ENCODE measurements around the gene SLC1A5. TPM values are rescaled to one million over a fixed set of nuclear protein-coding genes. Genes with fewer than 3 reads are reported as not detected.

Gene SLC1A5
- total and polyA plus RNA-seq, 2 experiments from 2014 or later: 103 to 272 TPM

DNA sequence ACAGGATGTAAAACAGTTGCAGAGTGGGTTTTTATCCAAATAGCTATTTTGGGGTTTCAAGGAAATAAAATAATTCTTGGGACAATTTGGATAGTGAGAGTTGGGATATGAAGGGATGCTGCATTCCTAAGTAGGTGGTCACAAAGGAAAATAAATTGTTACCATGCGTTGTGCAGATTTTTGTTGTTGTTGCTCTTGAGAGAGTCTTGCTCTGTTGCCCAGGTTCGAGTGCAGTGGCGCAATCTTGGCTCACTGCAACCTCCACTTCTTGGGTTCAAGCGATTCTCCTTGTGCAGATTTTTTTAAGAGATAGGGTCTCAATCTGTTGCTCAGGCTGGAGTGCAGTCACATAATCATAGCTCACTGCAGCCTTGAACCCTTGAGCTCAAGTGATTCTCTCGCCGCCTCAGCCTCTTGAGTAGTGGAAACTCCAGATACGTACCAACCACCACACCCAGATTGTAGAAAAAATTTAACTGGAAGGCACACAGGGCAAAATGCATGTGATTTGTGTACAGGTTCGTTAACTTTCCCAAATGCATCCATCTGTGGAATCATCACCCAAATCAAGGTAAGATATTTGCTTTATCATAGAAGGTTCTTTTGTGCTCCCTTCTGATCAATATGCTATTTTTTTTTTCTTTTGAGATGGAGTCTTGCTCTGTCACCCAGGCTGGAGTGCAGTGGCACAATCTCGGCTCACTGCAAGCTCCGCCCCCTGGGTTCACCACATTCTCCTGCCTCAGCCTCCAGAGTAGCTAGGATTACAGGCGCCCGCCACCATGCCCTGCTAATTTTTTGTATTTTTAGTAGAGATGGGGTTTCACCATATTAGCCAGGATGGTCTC is 16.0 kb downstream of the SLC1A5 start:
- no peaks in the 10 kb centered on the region; the same call in 2 of the 3 replicates for H3K4me1 Mint-ChIP-seq
- H3K27me3 Mint-ChIP-seq (ENCODE audit: insufficient read depth, low read depth, poor library complexity): peaks cover 11% of the 10 kb centered on the region
- peaks cover 51% of the 10 kb centered on the region for H3K36me3 Mint-ChIP-seq (ENCODE audit: low read depth)
- no peak for TF ChIP-seq NANOG (IDR thresholded peaks at IDR 0.05; ENCODE audit: borderline replicate concordance)
- no peak for TF ChIP-seq ZNF331 (CRISPR knock-in tag; IDR thresholded peaks at IDR 0.05; ENCODE audit: low read depth)
- no peak for TF ChIP-seq EZH2phosphoT487 (IDR thresholded peaks at IDR 0.05; ENCODE audit: unreplicated experiment)
- no peak for TF ChIP-seq POLR2AphosphoS5 (IDR thresholded peaks at IDR 0.05; ENCODE audit: low read depth)
- no peak for TF ChIP-seq JUNB (IDR thresholded peaks at IDR 0.05; ENCODE audit: unreplicated experiment)
- TF ChIP-seq ZNF114 (CRISPR knock-in tag; IDR thresholded peaks at IDR 0.05): no peak
- TF ChIP-seq EZH2 (IDR thresholded peaks at IDR 0.05; ENCODE audit: low read depth, unreplicated experiment): no peak
- TF ChIP-seq STAT1 (IDR thresholded peaks at IDR 0.05; ENCODE audit: unreplicated experiment): no peak
- TF ChIP-seq, protein P1, sequence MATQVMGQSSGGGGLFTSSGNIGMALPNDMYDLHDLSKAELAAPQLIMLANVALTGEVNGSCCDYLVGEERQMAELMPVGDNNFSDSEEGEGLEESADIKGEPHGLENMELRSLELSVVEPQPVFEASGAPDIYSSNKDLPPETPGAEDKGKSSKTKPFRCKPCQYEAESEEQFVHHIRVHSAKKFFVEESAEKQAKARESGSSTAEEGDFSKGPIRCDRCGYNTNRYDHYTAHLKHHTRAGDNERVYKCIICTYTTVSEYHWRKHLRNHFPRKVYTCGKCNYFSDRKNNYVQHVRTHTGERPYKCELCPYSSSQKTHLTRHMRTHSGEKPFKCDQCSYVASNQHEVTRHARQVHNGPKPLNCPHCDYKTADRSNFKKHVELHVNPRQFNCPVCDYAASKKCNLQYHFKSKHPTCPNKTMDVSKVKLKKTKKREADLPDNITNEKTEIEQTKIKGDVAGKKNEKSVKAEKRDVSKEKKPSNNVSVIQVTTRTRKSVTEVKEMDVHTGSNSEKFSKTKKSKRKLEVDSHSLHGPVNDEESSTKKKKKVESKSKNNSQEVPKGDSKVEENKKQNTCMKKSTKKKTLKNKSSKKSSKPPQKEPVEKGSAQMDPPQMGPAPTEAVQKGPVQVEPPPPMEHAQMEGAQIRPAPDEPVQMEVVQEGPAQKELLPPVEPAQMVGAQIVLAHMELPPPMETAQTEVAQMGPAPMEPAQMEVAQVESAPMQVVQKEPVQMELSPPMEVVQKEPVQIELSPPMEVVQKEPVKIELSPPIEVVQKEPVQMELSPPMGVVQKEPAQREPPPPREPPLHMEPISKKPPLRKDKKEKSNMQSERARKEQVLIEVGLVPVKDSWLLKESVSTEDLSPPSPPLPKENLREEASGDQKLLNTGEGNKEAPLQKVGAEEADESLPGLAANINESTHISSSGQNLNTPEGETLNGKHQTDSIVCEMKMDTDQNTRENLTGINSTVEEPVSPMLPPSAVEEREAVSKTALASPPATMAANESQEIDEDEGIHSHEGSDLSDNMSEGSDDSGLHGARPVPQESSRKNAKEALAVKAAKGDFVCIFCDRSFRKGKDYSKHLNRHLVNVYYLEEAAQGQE (IDR thresholded peaks at IDR 0.05; ENCODE audit: unreplicated experiment): no peak
- TF ChIP-seq, protein P2, sequence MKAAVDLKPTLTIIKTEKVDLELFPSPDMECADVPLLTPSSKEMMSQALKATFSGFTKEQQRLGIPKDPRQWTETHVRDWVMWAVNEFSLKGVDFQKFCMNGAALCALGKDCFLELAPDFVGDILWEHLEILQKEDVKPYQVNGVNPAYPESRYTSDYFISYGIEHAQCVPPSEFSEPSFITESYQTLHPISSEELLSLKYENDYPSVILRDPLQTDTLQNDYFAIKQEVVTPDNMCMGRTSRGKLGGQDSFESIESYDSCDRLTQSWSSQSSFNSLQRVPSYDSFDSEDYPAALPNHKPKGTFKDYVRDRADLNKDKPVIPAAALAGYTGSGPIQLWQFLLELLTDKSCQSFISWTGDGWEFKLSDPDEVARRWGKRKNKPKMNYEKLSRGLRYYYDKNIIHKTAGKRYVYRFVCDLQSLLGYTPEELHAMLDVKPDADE (IDR thresholded peaks at IDR 0.05): no peak
- TF ChIP-seq CREB1 (CRISPR knock-in tag; IDR thresholded peaks at IDR 0.05; ENCODE audit: low read depth): no peak
- TF ChIP-seq, protein P3, sequence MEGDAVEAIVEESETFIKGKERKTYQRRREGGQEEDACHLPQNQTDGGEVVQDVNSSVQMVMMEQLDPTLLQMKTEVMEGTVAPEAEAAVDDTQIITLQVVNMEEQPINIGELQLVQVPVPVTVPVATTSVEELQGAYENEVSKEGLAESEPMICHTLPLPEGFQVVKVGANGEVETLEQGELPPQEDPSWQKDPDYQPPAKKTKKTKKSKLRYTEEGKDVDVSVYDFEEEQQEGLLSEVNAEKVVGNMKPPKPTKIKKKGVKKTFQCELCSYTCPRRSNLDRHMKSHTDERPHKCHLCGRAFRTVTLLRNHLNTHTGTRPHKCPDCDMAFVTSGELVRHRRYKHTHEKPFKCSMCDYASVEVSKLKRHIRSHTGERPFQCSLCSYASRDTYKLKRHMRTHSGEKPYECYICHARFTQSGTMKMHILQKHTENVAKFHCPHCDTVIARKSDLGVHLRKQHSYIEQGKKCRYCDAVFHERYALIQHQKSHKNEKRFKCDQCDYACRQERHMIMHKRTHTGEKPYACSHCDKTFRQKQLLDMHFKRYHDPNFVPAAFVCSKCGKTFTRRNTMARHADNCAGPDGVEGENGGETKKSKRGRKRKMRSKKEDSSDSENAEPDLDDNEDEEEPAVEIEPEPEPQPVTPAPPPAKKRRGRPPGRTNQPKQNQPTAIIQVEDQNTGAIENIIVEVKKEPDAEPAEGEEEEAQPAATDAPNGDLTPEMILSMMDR (conservative IDR thresholded peaks at IDR 0.05; ENCODE audit: low read depth in 2 of 2): no peak
- TF ChIP-seq, protein P4, sequence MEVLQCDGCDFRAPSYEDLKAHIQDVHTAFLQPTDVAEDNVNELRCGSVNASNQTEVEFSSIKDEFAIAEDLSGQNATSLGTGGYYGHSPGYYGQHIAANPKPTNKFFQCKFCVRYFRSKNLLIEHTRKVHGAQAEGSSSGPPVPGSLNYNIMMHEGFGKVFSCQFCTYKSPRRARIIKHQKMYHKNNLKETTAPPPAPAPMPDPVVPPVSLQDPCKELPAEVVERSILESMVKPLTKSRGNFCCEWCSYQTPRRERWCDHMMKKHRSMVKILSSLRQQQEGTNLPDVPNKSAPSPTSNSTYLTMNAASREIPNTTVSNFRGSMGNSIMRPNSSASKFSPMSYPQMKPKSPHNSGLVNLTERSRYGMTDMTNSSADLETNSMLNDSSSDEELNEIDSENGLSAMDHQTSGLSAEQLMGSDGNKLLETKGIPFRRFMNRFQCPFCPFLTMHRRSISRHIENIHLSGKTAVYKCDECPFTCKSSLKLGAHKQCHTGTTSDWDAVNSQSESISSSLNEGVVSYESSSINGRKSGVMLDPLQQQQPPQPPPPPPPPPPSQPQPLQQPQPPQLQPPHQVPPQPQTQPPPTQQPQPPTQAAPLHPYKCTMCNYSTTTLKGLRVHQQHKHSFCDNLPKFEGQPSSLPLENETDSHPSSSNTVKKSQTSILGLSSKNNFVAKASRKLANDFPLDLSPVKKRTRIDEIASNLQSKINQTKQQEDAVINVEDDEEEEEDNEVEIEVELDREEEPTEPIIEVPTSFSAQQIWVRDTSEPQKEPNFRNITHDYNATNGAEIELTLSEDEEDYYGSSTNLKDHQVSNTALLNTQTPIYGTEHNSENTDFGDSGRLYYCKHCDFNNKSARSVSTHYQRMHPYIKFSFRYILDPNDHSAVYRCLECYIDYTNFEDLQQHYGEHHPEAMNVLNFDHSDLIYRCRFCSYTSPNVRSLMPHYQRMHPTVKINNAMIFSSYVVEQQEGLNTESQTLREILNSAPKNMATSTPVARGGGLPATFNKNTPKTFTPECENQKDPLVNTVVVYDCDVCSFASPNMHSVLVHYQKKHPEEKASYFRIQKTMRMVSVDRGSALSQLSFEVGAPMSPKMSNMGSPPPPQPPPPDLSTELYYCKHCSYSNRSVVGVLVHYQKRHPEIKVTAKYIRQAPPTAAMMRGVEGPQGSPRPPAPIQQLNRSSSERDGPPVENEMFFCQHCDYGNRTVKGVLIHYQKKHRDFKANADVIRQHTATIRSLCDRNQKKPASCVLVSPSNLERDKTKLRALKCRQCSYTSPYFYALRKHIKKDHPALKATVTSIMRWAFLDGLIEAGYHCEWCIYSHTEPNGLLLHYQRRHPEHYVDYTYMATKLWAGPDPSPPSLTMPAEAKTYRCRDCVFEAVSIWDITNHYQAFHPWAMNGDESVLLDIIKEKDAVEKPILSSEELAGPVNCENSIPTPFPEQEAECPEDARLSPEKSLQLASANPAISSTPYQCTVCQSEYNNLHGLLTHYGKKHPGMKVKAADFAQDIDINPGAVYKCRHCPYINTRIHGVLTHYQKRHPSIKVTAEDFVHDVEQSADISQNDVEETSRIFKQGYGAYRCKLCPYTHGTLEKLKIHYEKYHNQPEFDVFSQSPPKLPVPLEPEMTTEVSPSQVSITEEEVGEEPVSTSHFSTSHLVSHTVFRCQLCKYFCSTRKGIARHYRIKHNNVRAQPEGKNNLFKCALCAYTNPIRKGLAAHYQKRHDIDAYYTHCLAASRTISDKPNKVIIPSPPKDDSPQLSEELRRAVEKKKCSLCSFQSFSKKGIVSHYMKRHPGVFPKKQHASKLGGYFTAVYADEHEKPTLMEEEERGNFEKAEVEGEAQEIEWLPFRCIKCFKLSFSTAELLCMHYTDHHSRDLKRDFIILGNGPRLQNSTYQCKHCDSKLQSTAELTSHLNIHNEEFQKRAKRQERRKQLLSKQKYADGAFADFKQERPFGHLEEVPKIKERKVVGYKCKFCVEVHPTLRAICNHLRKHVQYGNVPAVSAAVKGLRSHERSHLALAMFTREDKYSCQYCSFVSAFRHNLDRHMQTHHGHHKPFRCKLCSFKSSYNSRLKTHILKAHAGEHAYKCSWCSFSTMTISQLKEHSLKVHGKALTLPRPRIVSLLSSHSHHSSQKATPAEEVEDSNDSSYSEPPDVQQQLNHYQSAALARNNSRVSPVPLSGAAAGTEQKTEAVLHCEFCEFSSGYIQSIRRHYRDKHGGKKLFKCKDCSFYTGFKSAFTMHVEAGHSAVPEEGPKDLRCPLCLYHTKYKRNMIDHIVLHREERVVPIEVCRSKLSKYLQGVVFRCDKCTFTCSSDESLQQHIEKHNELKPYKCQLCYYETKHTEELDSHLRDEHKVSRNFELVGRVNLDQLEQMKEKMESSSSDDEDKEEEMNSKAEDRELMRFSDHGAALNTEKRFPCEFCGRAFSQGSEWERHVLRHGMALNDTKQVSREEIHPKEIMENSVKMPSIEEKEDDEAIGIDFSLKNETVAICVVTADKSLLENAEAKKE (CRISPR knock-in tag; IDR thresholded peaks at IDR 0.05): no peak
- Histone ChIP-seq H3K36me3 (ENCODE audit: insufficient read depth) (peaks cover 25% of the 10 kb centered on the region), H3K4me3 (no peak overlapping the region), H2AFZ (no peak overlapping the region), H3K9me2 (ENCODE audit: insufficient read depth) (no peaks in the 10 kb centered on the region), H3K79me2 (replicated peaks; ENCODE audit: insufficient read depth) (no peaks in the 10 kb centered on the region; the same call in 1 of the 2 replicates), H3K27me3 (ENCODE audit: insufficient read depth) (no peaks in the 10 kb centered on the region), H3K4me2 (no peak overlapping the region), H3F3A (replicated peaks; ENCODE audit: low read depth) (peaks cover 29% of the 10 kb centered on the region), H3K27ac (ENCODE audit: low read depth) (peak overlapping the region; percentile 46; the same call in 1 of the 2 replicates), H4K20me1 (replicated peaks; ENCODE audit: insufficient read depth) (peaks cover 25% of the 10 kb centered on the region), H3K4me1 (ENCODE audit: insufficient read depth) (no peaks in the 10 kb centered on the region)
- H3K4me3 Mint-ChIP-seq: no peak overlapping the region
- H3K9me3 Mint-ChIP-seq: no peaks in the 10 kb centered on the region
- ATAC-seq: no peak
- no peak for DNase-seq (ENCODE audit: low spot score)
- 0 out of 2 replicates have a peak overlapping the region, but pooled peaks have one; percentile 2 for H3K27ac Mint-ChIP-seq
